Caco-2 (cell line): ENCODE results near the gene SRSF12. TPM values are rescaled to one million over a fixed set of nuclear protein-coding genes. Genes with fewer than 3 reads are reported as not detected.

Source experiments
- BruUV-seq: library from RNA; stranded (reverse); fragments of 400-500 nt; replicated peaks from 2 replicates; lab custom pipeline; 2021; lab: Mats Ljungman, UMichigan
- CTCF ChIA-PET: fragments of 300-600 bp; sonication (Branson Sonifier 250); formaldehyde crosslinking; loops from one replicate; lab custom pipeline; 2022; ENCODE audit warnings: antibody characterized with exemption; lab: Charles Lee
- POLR2A ChIA-PET: fragments of 300-600 bp; sonication (Branson Sonifier 250); formaldehyde crosslinking; loops from one replicate; lab custom pipeline; 2022; ENCODE audit warnings: antibody characterized with exemption; lab: Charles Lee
- DNase-seq, 2 experiments: peaks; one replicate each; pipeline versions ENCODE4 v3.0.0 to v3.0.0-alpha.2; 2020 to 2022
- H3K27me3 ChIP-seq: replicated peaks from 2 replicates; pipeline ENCODE4 v1.6.0; 2011; ENCODE audit warnings: low read length; ENCODE audit not compliant: control insufficient read depth, insufficient read depth
- H3K36me3 ChIP-seq: 2 replicates; pipeline ENCODE4 v1.5.1; 2011; ENCODE audit warnings: low read length; ENCODE audit not compliant: control insufficient read depth, insufficient read depth
- H3K4me1 ChIP-seq: fragments of 250-450 bp; sonication (Bioruptor Pico); 2 replicates; pipeline ENCODE4 v1.5.1; 2020; ENCODE audit warnings: mild to moderate bottlenecking
- H3K4me3 ChIP-seq: 2 replicates; pipeline ENCODE4 v1.5.1; 2011; ENCODE audit warnings: low read depth, mild to moderate bottlenecking, control low read depth, low read length
- H3K9me3 ChIP-seq: fragments of 250-450 bp; sonication (Bioruptor Pico); 2 replicates; pipeline ENCODE4 v1.5.1; 2020; ENCODE audit warnings: mild to moderate bottlenecking, moderate library complexity
- H3K27ac Mint-ChIP-seq: one replicate; pipeline ENCODE4 v1.8.0; 2022; ENCODE audit warnings: mixed read lengths; ENCODE audit not compliant: unreplicated experiment
- H3K27me3 Mint-ChIP-seq: one replicate; pipeline ENCODE4 v1.8.0; 2022; ENCODE audit warnings: mixed read lengths; ENCODE audit not compliant: insufficient read depth, unreplicated experiment
- H3K36me3 Mint-ChIP-seq: one replicate; pipeline ENCODE4 v1.8.0; 2022; ENCODE audit warnings: mild to moderate bottlenecking, mixed read lengths; ENCODE audit not compliant: insufficient read depth, unreplicated experiment
- H3K4me1 Mint-ChIP-seq: one replicate; pipeline ENCODE4 v1.8.0; 2022; ENCODE audit warnings: low read depth, mixed read lengths; ENCODE audit not compliant: unreplicated experiment
- H3K4me3 Mint-ChIP-seq: one replicate; pipeline ENCODE4 v1.8.0; 2022; ENCODE audit warnings: mild to moderate bottlenecking, moderate library complexity, mixed read lengths; ENCODE audit not compliant: unreplicated experiment
- H3K9me3 Mint-ChIP-seq: one replicate; pipeline ENCODE4 v1.8.0; 2022; ENCODE audit warnings: mixed read lengths; ENCODE audit not compliant: unreplicated experiment
- intact Hi-C: fragments of 100-400 bp; cut with micrococcal nuclease; formaldehyde crosslinking; loops from one replicate; pipeline ENCODE4 v1.10.0; 2022; ENCODE audit not compliant: unreplicated experiment
- total RNA-seq: library from RNA; stranded (reverse); gene quantifications from 2 replicates; pipeline ENCODE4 v1.2.3, GENCODE V29; 2022
- TF ChIP-seq, protein P1 (sequence below), 2 experiments: fragments of 200-600 bp in 1 of 2; IDR thresholded peaks; 1 replicate in 1 of 2; 2 replicates in 1 of 2; pipeline versions ENCODE4 v1.5.1 to v1.8.0; 2011 to 2022; ENCODE audit warnings: antibody characterized with exemption in 1 of 2, control low read depth in 1 of 2, inconsistent platforms in 1 of 2, low read depth in 1 of 2, low read length in 1 of 2, mild to moderate bottlenecking in 1 of 2, moderate library complexity in 1 of 2; ENCODE audit not compliant: insufficient read depth in 1 of 2, severe bottlenecking in 1 of 2, unreplicated experiment in 1 of 2

SRSF12 gene
- total RNA-seq, 1 experiment from 2014 or later = 0.79 TPM

DNA sequence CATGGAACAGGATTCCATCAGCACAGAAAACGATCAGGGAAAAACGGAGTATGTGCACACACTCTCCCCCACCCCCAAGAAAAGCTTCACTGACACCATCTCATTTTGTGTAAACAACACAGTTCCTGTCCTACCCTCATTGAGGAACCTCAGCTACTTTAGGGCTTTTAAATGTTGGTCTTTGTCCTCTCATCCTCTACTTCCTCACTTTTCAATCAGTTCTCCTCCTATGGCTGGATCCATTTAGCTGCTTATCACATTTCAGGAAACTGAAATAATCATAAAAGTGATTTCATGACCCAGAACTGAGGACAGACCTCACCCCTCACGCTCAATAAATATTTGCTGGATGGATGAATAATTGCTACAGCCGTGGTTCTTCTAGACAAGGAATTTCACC is 70.4 kb downstream of the SRSF12 start:
- H3K36me3 ChIP-seq = no peaks in the 10 kb centered on the region
- CTCF ChIA-PET = interaction anchor here (0.6 kb wide), 1 partner anchor 1812 kb away, joined by 3 read pairs; no protein-coding TSS in a partner anchor
- Mint-ChIP-seq H3K4me1 (peaks cover 19% of the 10 kb centered on the region), H3K27me3 (no peaks in the 10 kb centered on the region), H3K27ac (peak overlapping the region; percentile 49), H3K9me3 (no peaks in the 10 kb centered on the region), H3K4me3 (peak overlapping the region; percentile 29), H3K36me3 (no peaks in the 10 kb centered on the region)
- no peaks in the 10 kb centered on the region for H3K9me3 ChIP-seq
- intact Hi-C loops = loop anchor here (1.0 kb wide), 1 partner anchor 12 kb away; no protein-coding TSS in a partner anchor
- DNase-seq = peak in 1 of 2 experiments; percentile 22
- no peak overlapping the region for H3K4me3 ChIP-seq
- POLR2A ChIA-PET = interaction anchor here (1.4 kb wide), 1 partner anchor 33 kb away, joined by 15 read pairs; the partner anchor contains the start of gene PNRC1
- no peaks in the 10 kb centered on the region for H3K27me3 ChIP-seq
- TF ChIP-seq, protein P1, sequence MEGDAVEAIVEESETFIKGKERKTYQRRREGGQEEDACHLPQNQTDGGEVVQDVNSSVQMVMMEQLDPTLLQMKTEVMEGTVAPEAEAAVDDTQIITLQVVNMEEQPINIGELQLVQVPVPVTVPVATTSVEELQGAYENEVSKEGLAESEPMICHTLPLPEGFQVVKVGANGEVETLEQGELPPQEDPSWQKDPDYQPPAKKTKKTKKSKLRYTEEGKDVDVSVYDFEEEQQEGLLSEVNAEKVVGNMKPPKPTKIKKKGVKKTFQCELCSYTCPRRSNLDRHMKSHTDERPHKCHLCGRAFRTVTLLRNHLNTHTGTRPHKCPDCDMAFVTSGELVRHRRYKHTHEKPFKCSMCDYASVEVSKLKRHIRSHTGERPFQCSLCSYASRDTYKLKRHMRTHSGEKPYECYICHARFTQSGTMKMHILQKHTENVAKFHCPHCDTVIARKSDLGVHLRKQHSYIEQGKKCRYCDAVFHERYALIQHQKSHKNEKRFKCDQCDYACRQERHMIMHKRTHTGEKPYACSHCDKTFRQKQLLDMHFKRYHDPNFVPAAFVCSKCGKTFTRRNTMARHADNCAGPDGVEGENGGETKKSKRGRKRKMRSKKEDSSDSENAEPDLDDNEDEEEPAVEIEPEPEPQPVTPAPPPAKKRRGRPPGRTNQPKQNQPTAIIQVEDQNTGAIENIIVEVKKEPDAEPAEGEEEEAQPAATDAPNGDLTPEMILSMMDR (IDR thresholded peaks at IDR 0.05; ENCODE audit: insufficient read depth in 1 of 2, low read depth in 1 of 2, low read length in 1 of 2, severe bottlenecking in 1 of 2, unreplicated experiment in 1 of 2) = no peak
- peaks cover 27% of the 10 kb centered on the region for H3K4me1 ChIP-seq
- BruUV-seq = no TSS peak

Other genes starting within 250 kb of the SRSF12 start
- 17.5 and 17.7 TPM in 2 replicates for gene RNGTT, start 154.5 kb downstream of the SRSF12 start, total RNA-seq
- 42.1 and 45.1 TPM in 2 replicates for gene PNRC1, start 37.3 kb downstream of the SRSF12 start, total RNA-seq
- 26.8 and 27.9 TPM in 2 replicates for gene PM20D2, start 28.0 kb upstream of the SRSF12 start, total RNA-seq
- gene GABRR1, start 99.3 kb upstream of the SRSF12 start, total RNA-seq = 0.12 and 0.43 TPM in 2 replicates
- gene GABRR2, start 197.2 kb upstream of the SRSF12 start, total RNA-seq = 0.29 TPM in 1 of 2 replicates, not detected in the other
- gene UBE2J1, start 234.7 kb upstream of the SRSF12 start, total RNA-seq = 23.1 and 23.5 TPM in 2 replicates